HG03039 (cell line): ENCODE data around the gene SPAG7.

Source experiments
- ATAC-seq: cut with Tn5 transposase; IDR thresholded peaks from one replicate; pipeline ENCODE4 v1.9.1; 2021; ENCODE audit warnings: mild to moderate bottlenecking, moderate library complexity; ENCODE audit not compliant: unreplicated experiment

The SPAG7 gene

DNA sequence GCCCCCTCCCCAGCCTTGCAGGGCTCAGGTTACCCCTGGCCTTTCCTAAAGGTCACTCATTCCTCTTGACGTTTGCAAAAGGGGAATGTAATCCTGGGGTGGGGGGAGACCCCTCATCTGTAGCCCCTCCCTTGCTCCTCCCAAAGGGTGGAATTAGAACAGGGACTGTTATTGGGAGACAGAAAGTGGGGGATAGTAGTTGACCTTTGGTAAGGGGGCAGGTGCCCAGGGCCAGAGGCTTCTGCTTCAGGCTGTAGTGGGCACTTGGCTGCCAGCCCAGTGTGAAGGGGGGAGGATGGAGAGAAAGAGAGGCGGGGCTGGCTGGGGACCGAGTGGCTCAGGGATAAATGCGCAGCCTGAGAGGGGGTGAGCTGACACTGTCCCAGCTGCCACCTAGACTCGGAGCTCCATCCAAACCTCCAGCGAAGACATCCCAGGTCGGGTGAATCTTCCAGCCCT is 16.8 kb downstream of the SPAG7 start, which contains the start of gene ENO3:
ENO3 (plus strand) TSS at position 374 of the 459 bp plus-strand sequence. CDS start 711 bp downstream, outside the sequence.
- no peak for ATAC-seq

DNA sequence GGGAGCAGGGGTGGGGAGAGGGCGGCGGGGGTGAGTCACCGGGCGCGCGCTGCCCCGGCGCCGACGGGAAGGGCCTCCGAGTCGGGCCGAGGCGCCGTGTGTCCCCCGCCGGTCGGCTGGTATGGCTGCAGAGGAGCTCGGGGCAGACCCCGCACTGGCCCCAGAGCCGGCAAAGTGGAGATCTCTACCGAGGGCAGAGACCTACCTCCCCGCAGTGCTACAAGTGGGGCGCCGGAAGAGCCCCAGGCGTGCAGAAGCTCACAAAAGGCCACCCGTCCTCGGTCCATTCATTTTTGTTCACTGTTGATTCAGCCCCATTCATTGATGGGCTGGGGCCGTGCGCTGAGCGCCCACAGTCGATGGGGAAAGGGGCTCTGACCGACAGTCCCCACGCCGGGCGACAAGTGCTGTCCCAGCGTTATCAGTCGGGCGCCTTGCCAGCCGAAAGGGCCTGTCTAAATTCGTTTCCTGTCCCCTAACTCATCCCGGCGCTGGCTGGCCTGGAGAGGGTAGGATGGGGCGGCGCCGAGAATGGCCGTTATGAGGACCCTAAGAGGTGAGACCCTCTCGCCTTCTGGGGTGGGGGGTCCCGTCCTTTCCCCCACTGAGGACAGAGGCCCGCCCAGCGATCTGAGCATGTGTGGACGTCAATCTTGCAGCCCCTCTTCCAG is 17.4 kb downstream of the SPAG7 start:
- peak; percentile 5 for ATAC-seq

- ATAC-seq: peak; percentile 22
Observed at GRCh38 chr17:4949321-4950074, 18.1 kb downstream of the SPAG7 start.

DNA sequence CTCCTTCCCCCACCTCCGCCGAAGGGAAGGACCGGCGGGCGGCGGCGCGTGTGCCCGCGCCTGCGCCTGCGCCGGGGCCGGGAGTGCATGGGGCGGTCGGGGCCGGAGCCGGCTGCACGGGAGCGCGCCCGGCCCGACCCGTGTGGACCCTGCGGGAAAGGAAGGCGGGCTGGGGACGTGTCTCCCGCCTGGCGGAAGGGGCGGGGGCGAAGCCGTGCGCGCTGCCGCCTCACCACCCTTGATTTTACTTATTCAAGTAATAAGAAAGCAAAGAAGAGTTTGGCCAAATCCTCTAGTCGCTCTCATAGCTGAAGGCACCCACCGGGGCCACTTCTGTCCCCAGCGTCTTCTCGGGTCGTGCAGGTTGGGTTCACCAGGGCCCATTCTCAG is 18.7 kb downstream of the SPAG7 start:
- peak; percentile 26 for ATAC-seq

GRCh38 chr17:4948166-4948930 is 19.3 kb downstream of the SPAG7 start, which contains the start of gene PFN1:
TSS of gene PFN1 (minus strand) at chr17:4948530. CDS start at chr17:4948394, 136 bp downstream.
- peak; percentile 19 for ATAC-seq

GRCh38 chr17:4947411-4948165 is 20.0 kb downstream of the SPAG7 start:
- peak; percentile 12 for ATAC-seq

- no peak for ATAC-seq
Observed at GRCh38 chr17:4947010-4947410, 20.6 kb downstream of the SPAG7 start.

- no peak for ATAC-seq
Observed at GRCh38 chr17:4946312-4946976, 21.2 kb downstream of the SPAG7 start.

- no peak for ATAC-seq
Observed at GRCh38 chr17:4945944-4946280, 21.7 kb downstream of the SPAG7 start.

- no peak for ATAC-seq
Observed at GRCh38 chr17:4945176-4945943, 22.3 kb downstream of the SPAG7 start.

DNA sequence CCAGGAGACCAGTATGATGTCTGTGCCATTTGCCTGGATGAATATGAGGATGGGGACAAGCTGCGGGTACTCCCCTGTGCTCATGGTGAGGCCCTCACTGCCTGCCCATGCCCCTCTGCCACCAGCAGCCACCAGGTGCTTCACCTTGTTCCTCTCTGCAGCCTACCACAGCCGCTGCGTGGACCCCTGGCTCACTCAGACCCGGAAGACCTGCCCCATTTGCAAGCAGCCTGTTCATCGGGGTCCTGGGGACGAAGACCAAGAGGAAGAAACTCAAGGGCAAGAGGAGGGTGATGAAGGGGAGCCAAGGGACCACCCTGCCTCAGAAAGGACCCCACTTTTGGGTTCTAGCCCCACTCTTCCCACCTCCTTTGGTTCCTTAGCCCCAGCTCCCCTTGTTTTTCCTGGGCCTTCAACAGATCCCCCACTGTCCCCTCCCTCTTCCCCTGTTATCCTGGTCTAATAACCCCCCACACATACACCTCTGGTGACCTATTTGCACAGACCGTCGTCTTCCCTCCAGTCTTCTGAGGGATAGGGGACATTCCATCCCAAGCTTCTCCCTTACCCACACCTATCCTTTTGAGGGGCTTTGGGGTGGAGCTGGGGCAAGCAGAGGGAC is 23.0 kb downstream of the SPAG7 start:
- ATAC-seq: no peak

GRCh38 chr17:4944163-4944553 is 23.5 kb downstream of the SPAG7 start:
- no peak for ATAC-seq

DNA sequence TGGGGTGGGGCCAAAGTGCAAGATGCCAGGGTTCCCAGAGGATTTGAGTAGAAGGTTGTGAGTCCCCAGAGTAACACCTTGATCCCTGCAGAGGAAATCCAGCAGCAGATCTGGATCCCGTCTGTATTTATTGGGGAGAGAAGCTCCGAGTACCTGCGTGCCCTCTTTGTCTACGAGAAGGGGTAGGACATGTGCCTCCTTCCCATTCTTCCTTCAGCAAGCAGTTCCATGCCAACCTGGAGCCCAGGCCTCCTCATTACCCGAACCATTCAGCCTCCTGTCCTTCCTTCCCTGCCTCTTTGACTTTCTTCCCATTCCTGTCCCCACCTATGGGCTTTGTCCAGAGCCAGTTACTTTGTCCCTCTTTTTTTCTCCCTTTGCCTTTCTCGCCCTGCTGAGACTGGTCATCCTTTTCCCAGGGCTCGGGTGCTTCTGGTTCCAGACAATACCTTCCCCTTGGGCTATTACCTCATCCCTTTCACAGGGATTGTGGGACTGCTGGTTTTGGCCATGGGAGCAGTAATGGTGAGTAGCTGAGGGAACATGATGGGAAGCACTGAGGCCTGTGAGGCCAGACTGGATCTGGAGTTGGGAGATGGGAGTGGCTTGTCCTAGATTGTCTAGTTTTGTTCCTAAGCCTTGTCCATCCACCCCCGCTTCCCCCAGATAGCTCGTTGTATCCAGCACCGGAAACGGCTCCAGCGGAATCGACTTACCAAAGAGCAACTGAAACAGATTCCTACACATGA is 24.7 kb downstream of the SPAG7 start:
- no peak for ATAC-seq

- no peak for ATAC-seq
Observed at GRCh38 chr17:4941319-4941610, 26.4 kb downstream of the SPAG7 start.

GRCh38 chr17:4940555-4941318 is 26.9 kb downstream of the SPAG7 start:
- no peak for ATAC-seq

- ATAC-seq: peak; percentile 51
Observed at GRCh38 chr17:4939796-4940554, 27.6 kb downstream of the SPAG7 start, which contains the start of the genes RNF167 and SLC25A11. TSS of gene RNF167 (plus strand) at chr17:4940268. CDS start at chr17:4940910, 642 bp downstream. TSS of gene SLC25A11 (minus strand) at chr17:4940046. CDS start at chr17:4939910, 136 bp downstream.

DNA sequence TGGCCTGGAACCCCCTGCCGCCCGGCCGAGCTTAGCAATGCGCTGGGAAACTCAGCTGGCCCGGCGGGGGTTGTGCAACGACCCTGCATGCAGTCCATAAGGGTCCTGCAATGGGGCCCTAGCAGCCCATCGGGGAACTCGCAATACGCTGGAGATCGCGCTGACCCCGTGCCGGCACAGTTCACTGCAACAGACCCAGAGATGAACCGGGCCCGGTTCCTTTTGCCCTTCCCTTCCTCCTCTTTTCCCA is 28.1 kb downstream of the SPAG7 start:
- peak; percentile 4 for ATAC-seq
